Breast epithelium (tissue), 4 donors: ENCODE results near the gene CCDC57. TPM values are rescaled to one million over a fixed set of nuclear protein-coding genes. Genes with fewer than 3 reads are reported as not detected.

ENCODE experiments used
- DNase-seq, 2 donors: peaks; one replicate each; pipeline ENCODE4 v3.0.0-alpha.2; 2019; ENCODE audit warnings: low spot score in 2 of 2
- H3K27ac ChIP-seq, 2 donors: fragments of 200-600 bp; sonication (generic) in 1 of 2; one replicate each; pipeline ENCODE4 v1.5.1; 2016 to 2019; ENCODE audit warnings: mild to moderate bottlenecking in 1 of 2
- H3K27me3 ChIP-seq, 2 donors: fragments of 200-600 bp; sonication (generic) in 1 of 2; one replicate each; pipeline versions ENCODE4 v1.5.1 to v1.6.0; 2017 to 2019; ENCODE audit warnings: control low read depth in 1 of 2, mild to moderate bottlenecking in 1 of 2
- H3K36me3 ChIP-seq: fragments of 200-600 bp; one replicate; pipeline ENCODE4 v1.5.1; 2019
- H3K4me1 ChIP-seq, 2 donors: fragments of 200-600 bp; sonication (generic); one replicate each; pipeline ENCODE4 v1.5.1; 2016 to 2019; ENCODE audit warnings: control low read depth in 1 of 2
- H3K4me3 ChIP-seq, 3 donors: fragments of 200-600 bp; sonication (generic); 1 replicate in 2 of 3; 2 replicates in 1 of 3; pipeline ENCODE4 v1.5.1; 2016 to 2019; ENCODE audit warnings: mild to moderate bottlenecking in 3 of 3, moderate library complexity in 2 of 3
- H3K9me3 ChIP-seq, 2 donors: fragments of 200-600 bp; sonication (generic) in 1 of 2; one replicate each; pipeline ENCODE4 v1.5.1; 2016 to 2019; ENCODE audit warnings: control low read depth in 1 of 2
- CTCF ChIP-seq, 3 donors: fragments of 450-650 bp; IDR thresholded peaks; one replicate each; pipeline ENCODE4 v1.5.1; 2016 to 2017; ENCODE audit warnings: antibody characterized with exemption in 3 of 3, mild to moderate bottlenecking in 3 of 3, moderate library complexity in 3 of 3
- POLR2A ChIP-seq: fragments of 450-650 bp; IDR thresholded peaks from one replicate; pipeline ENCODE4 v1.6.1; 2016; ENCODE audit warnings: antibody characterized with exemption, mild to moderate bottlenecking, moderate library complexity
- POLR2AphosphoS5 ChIP-seq, 3 donors: sonication (generic); formaldehyde crosslinking; IDR thresholded peaks; one replicate each; pipeline ENCODE4 v1.6.1; 2017; ENCODE audit warnings: antibody characterized with exemption in 3 of 3
- intact Hi-C: fragments of 100-400 bp; cut with DNase I; formaldehyde crosslinking; loops from one replicate; pipeline ENCODE4 v1.15.1; 2023; ENCODE audit warnings: low total_unique reads
- total RNA-seq, 3 donors: library from RNA; depleted of rRNA; stranded (reverse); fragments of >200 nt; gene quantifications; one replicate each; pipeline ENCODE4 v1.1.0, GENCODE V29; 2016

Gene CCDC57
- total RNA-seq, 3 donors from 2014 or later = 13.4 to 56.9 (median 52.8) TPM

GRCh38 chr17:82171750-82172375, 40.8 kb downstream of the CCDC57 start:
- no peaks in the 10 kb centered on the region for H3K36me3 ChIP-seq
- TF ChIP-seq POLR2AphosphoS5 (IDR thresholded peaks at IDR 0.05) (no peak), CTCF (IDR thresholded peaks at IDR 0.05) (no peak), POLR2A (no peak)
- H3K4me3 ChIP-seq = no peak overlapping the region
- no peaks in the 10 kb centered on the region for H3K9me3 ChIP-seq
- H3K4me1 ChIP-seq = no peaks in the 10 kb centered on the region
- H3K27me3 ChIP-seq = no peaks in the 10 kb centered on the region
- H3K27ac ChIP-seq = no peak overlapping the region
- intact Hi-C loops = no loop called here
- no peak for DNase-seq

DNA sequence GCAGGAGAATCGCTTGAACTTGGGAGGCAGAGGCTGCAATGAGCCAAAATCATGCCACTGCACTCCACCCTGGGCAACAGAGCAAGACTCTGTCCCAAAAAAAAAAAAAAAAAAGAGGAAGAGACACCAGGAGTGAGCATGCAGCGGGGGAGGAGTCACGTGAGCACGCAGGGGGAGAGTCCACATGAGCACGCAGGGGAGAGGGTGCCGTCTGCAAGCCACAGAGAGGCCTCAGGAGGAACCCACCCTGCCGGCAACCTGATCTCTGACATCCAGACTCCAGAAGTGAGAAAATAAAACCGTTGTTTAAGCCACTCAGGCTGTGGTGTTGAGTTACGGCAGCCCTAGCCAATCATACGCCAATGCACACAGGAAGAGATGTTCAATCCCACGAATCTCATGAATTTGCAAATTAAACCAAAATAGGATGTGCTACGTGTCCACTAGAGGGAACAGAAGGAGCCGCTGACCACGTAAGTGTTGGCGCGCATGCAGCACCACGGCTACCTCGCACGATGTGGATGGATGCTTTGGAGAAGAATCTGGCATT, 42.2 kb downstream of the CCDC57 start:
- Histone ChIP-seq H3K9me3 (no peaks in the 10 kb centered on the region), H3K27me3 (no peaks in the 10 kb centered on the region), H3K4me3 (no peak overlapping the region), H3K36me3 (no peaks in the 10 kb centered on the region), H3K27ac (no peak overlapping the region), H3K4me1 (no peaks in the 10 kb centered on the region)
- TF ChIP-seq POLR2AphosphoS5 (IDR thresholded peaks at IDR 0.05) (no peak), CTCF (IDR thresholded peaks at IDR 0.05) (no peak), POLR2A (no peak)
- intact Hi-C loops = no loop called here
- no peak for DNase-seq

- Histone ChIP-seq H3K4me3 (no peak overlapping the region), H3K36me3 (no peaks in the 10 kb centered on the region), H3K4me1 (no peaks in the 10 kb centered on the region), H3K27me3 (no peaks in the 10 kb centered on the region), H3K27ac (no peak overlapping the region), H3K9me3 (no peaks in the 10 kb centered on the region)
- intact Hi-C loops = no loop called here
- no peak for TF ChIP-seq POLR2A
- TF ChIP-seq CTCF (IDR thresholded peaks at IDR 0.05) = no peak
- no peak for TF ChIP-seq POLR2AphosphoS5 (IDR thresholded peaks at IDR 0.05)
- DNase-seq = no peak
Observed at GRCh38 chr17:82168568-82168967, 44.1 kb downstream of the CCDC57 start.

DNA sequence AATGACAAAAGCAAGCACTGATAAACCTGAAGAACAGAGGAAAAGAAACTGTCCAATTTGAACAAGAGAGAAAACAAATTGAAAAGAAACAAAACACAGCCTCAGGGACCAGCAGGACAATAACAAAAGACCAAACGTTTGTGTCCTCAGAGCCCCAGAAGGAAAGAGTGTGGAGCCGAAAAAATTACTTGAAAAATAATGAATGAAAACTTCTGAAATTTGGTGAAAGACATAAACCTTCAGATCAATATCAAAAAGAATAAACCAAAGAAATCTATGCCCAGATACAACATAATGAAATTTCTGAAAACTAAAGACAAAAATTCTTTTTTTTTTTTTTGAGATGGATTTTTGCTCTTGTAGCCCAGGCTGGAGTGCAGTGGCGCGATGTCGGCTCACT, 45.6 kb downstream of the CCDC57 start:
- Histone ChIP-seq H3K4me1 (no peaks in the 10 kb centered on the region), H3K4me3 (no peak overlapping the region), H3K27me3 (no peaks in the 10 kb centered on the region), H3K9me3 (no peaks in the 10 kb centered on the region), H3K27ac (no peak overlapping the region), H3K36me3 (no peaks in the 10 kb centered on the region)
- intact Hi-C loops = no loop called here
- DNase-seq = no peak
- TF ChIP-seq POLR2AphosphoS5 (IDR thresholded peaks at IDR 0.05) = no peak
- TF ChIP-seq POLR2A = no peak

- H3K9me3 ChIP-seq = no peaks in the 10 kb centered on the region
- H3K27ac ChIP-seq = no peak overlapping the region
- DNase-seq = no peak
- intact Hi-C loops = no loop called here
- no peaks in the 10 kb centered on the region for H3K36me3 ChIP-seq
- H3K27me3 ChIP-seq = no peaks in the 10 kb centered on the region
- no peaks in the 10 kb centered on the region for H3K4me1 ChIP-seq
- no peak overlapping the region for H3K4me3 ChIP-seq
- no peak for TF ChIP-seq POLR2A
- no peak for TF ChIP-seq POLR2AphosphoS5 (IDR thresholded peaks at IDR 0.05)
- TF ChIP-seq CTCF (IDR thresholded peaks at IDR 0.05) = no peak
Observed at GRCh38 chr17:82164853-82165252, 47.8 kb downstream of the CCDC57 start.
